Thyroid gland (tissue), 4 donors: ENCODE results near the gene DNER. TPM values are rescaled to one million over a fixed set of nuclear protein-coding genes. Genes with fewer than 3 reads are reported as not detected.

Experiments used
- DNase-seq, 2 donors: peaks; one replicate each; pipeline ENCODE4 v3.0.0-alpha.2; 2019
- H3K27ac ChIP-seq, 3 donors: fragments of 200-600 bp; sonication (generic); 1 replicate in 2 of 3; 2 replicates in 1 of 3; pipeline ENCODE4 v1.5.1; 2016 to 2019; ENCODE audit warnings: mild to moderate bottlenecking in 1 of 3, moderate library complexity in 1 of 3
- H3K27me3 ChIP-seq: fragments of 200-600 bp; sonication (generic); one replicate; pipeline ENCODE4 v1.5.1; 2019
- H3K36me3 ChIP-seq, 2 donors: fragments of 200-600 bp; sonication (generic); one replicate each; pipeline ENCODE4 v1.5.1; 2016 to 2019
- H3K4me1 ChIP-seq, 2 donors: fragments of 200-600 bp; sonication (generic); one replicate each; pipeline ENCODE4 v1.5.1; 2017 to 2019
- H3K4me3 ChIP-seq, 3 donors: fragments of 200-600 bp; sonication (generic); replicated peaks in 1 of 3; 1 replicate in 2 of 3; 2 replicates in 1 of 3; pipeline ENCODE4 v1.5.1; 2016; ENCODE audit warnings: mild to moderate bottlenecking in 1 of 3
- H3K9me3 ChIP-seq: fragments of 200-600 bp; sonication (generic); one replicate; pipeline ENCODE4 v1.5.1; 2017
- CTCF ChIP-seq, 6 experiments: fragments of 200-600 bp in 3 of 6; fragments of 450-650 bp in 3 of 6; sonication (generic) in 3 of 6; IDR thresholded peaks; one replicate each; pipeline ENCODE4 v1.5.1; 2016 to 2019; ENCODE audit warnings: antibody characterized with exemption in 6 of 6, mild to moderate bottlenecking in 2 of 6, inconsistent platforms in 1 of 6, moderate library complexity in 1 of 6
- POLR2A ChIP-seq, 2 donors: fragments of 450-650 bp; IDR thresholded peaks; one replicate each; pipeline ENCODE4 v1.6.1; 2017; ENCODE audit warnings: antibody characterized with exemption in 2 of 2, mild to moderate bottlenecking in 2 of 2, moderate library complexity in 1 of 2
- WGBS, 2 donors: methylation state at CpG; one replicate each; pipeline ENCODE4 v1.1.5; 2017; 5-methylcytosine and 5-hydroxymethylcytosine counted together
- intact Hi-C: fragments of 100-400 bp; cut with DNase I; formaldehyde crosslinking; loops from one replicate; pipeline ENCODE4 v1.15.1; 2023
- total RNA-seq, 4 donors: library from RNA; depleted of rRNA; stranded (reverse); fragments of >200 nt; gene quantifications; one replicate each; pipeline ENCODE4 v1.2.3, GENCODE V29; 2016

The DNER gene
- total RNA-seq, 4 donors from 2014 or later: 0.13 to 0.93 (median 0.42) TPM; not detected in 1

- H3K4me1 ChIP-seq: no peaks in the 10 kb centered on the region
- DNase-seq: no peak
- H3K27me3 ChIP-seq: no peaks in the 10 kb centered on the region
- no peak for TF ChIP-seq POLR2A (IDR thresholded peaks at IDR 0.05)
- no peak for TF ChIP-seq CTCF (IDR thresholded peaks at IDR 0.05)
- WGBS, 2 donors: 81 to 89% methylated on average over 2 of the region's 2 CpGs
- H3K4me3 ChIP-seq: no peak overlapping the region
- H3K36me3 ChIP-seq: no peaks in the 10 kb centered on the region
- intact Hi-C loops: no loop called here
- H3K9me3 ChIP-seq: no peaks in the 10 kb centered on the region
- no peak overlapping the region for H3K27ac ChIP-seq
Measured at GRCh38 chr2:229691631-229692030, 22.7 kb downstream of the DNER start.

GRCh38 chr2:229689307-229689839 lies 25.0 kb downstream of the DNER start:
- Histone ChIP-seq H3K4me1 (no peaks in the 10 kb centered on the region), H3K27ac (no peak overlapping the region), H3K4me3 (no peak overlapping the region), H3K27me3 (no peaks in the 10 kb centered on the region), H3K9me3 (no peaks in the 10 kb centered on the region), H3K36me3 (no peaks in the 10 kb centered on the region)
- no peak for DNase-seq
- TF ChIP-seq POLR2A (IDR thresholded peaks at IDR 0.05) (no peak), CTCF (IDR thresholded peaks at IDR 0.05) (no peak)
- intact Hi-C loops: no loop called here
- WGBS, 2 donors: 62 to 66% methylated on average over 2 of the region's 2 CpGs

DNA sequence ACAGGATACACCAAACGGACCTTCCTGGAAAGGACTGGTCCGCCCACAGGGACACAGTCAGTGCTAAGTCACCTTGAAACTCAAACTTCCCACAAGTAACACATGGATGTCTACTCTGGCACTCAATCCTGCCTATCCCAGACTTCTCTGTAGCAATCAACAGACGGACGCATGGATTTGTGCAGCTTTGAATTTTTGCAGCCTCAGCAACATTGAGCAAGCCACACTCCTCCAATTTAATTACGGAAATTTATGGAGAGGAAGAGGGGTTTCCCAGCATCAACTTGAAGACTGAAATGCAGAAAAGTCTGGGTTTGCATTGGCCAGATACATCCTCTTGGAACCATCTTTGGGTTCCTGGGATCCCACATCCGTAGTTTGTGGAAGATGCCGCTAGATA lies 26.2 kb downstream of the DNER start:
- Histone ChIP-seq H3K27ac (no peak overlapping the region), H3K27me3 (no peaks in the 10 kb centered on the region), H3K36me3 (no peaks in the 10 kb centered on the region), H3K4me3 (no peak overlapping the region), H3K9me3 (no peaks in the 10 kb centered on the region), H3K4me1 (no peaks in the 10 kb centered on the region)
- intact Hi-C loops: no loop called here
- WGBS, 2 donors: 90 to 92% methylated on average over 7 of the region's 7 CpGs
- TF ChIP-seq POLR2A (IDR thresholded peaks at IDR 0.05) (no peak), CTCF (IDR thresholded peaks at IDR 0.05) (no peak)
- DNase-seq: no peak

DNA sequence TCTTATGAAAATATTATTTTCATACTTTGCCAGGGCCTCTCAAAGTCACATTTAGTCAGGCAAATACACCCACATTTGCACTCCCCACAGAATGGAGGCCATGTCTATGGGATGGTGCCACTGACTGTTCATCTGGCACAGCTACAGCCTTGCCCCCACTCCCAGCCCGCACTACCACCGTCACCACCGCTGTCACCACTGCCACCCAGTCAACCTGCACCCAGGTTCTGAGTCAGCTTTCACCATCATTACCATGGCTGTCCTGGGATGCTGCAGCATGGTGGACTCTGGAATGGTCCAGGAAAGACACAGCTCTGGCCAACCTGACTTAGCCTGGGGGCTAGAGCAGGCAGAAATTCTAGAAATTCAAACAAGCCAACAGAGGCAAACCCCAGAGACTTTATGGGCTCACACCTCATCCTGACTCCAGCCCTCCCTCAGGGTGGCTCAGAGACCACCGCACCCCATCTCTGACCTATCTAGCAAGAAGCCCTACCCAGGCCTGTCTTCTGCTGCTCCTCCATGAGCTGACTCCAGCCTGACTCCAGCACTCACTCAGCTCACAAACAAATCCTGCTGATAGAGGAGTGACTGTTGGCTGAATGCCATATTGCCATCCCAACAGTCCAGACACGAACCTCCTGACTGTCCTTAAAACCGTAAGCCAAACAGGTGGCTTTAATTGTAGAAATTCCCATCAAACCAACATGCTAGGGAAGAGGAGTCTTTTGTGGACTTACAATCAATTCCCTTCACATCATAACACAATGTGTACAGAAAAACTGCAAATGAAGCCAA lies 28.0 kb downstream of the DNER start:
- H3K9me3 ChIP-seq: no peaks in the 10 kb centered on the region
- H3K27me3 ChIP-seq: no peaks in the 10 kb centered on the region
- intact Hi-C loops: no loop called here
- no peak overlapping the region for H3K27ac ChIP-seq
- no peaks in the 10 kb centered on the region for H3K4me1 ChIP-seq
- TF ChIP-seq POLR2A (IDR thresholded peaks at IDR 0.05) (no peak), CTCF (IDR thresholded peaks at IDR 0.05) (no peak)
- H3K4me3 ChIP-seq: no peak overlapping the region
- DNase-seq: no peak
- WGBS, 2 donors: 80 to 81% methylated on average over 5 to 6 of the region's 6 CpGs
- H3K36me3 ChIP-seq: no peaks in the 10 kb centered on the region

- Histone ChIP-seq H3K27ac (no peak overlapping the region), H3K9me3 (no peaks in the 10 kb centered on the region), H3K4me1 (no peaks in the 10 kb centered on the region), H3K36me3 (no peaks in the 10 kb centered on the region), H3K27me3 (no peaks in the 10 kb centered on the region), H3K4me3 (no peak overlapping the region)
- no peak for DNase-seq
- WGBS, 2 donors: 78 to 85% methylated on average over 6 of the region's 6 CpGs
- intact Hi-C loops: no loop called here
- no peak for TF ChIP-seq CTCF (IDR thresholded peaks at IDR 0.05)
- TF ChIP-seq POLR2A (IDR thresholded peaks at IDR 0.05): no peak
Measured at GRCh38 chr2:229684942-229685562, 29.3 kb downstream of the DNER start.
